PC-3 (cell line): ENCODE measurements around the gene FAM219B. TPM values are rescaled to one million over a fixed set of nuclear protein-coding genes. Genes with fewer than 3 reads are reported as not detected.

Source experiments
- ATAC-seq: fragments of 200-7000 bp; cut with Tn5 transposase; 2 replicates; pipeline ENCODE4 v1.9.1; 2020; ENCODE audit warnings: mild to moderate bottlenecking, moderate library complexity
- Bru-seq: library from RNA; stranded (reverse); fragments of 400-500 nt; gene quantifications from one replicate; lab custom pipeline; 2021; lab: Mats Ljungman, UMichigan
- BruChase-seq, 2 experiments: library from RNA; stranded (reverse); fragments of 400-500 nt; gene quantifications; one replicate each; lab custom pipeline; 2021; lab: Mats Ljungman, UMichigan
- BruUV-seq: library from RNA; stranded (reverse); fragments of 400-500 nt; replicated peaks from 2 replicates; lab custom pipeline; 2021; lab: Mats Ljungman, UMichigan
- CTCF ChIA-PET: fragments of 300-600 bp; sonication (Branson Sonifier 250); formaldehyde crosslinking; loops from one replicate; lab custom pipeline; 2022; ENCODE audit warnings: antibody characterized with exemption; lab: Charles Lee
- POLR2A ChIA-PET: fragments of 300-600 bp; sonication (Branson Sonifier 250); formaldehyde crosslinking; loops from one replicate; lab custom pipeline; 2022; ENCODE audit warnings: antibody characterized with exemption; ENCODE audit not compliant: unreplicated experiment; lab: Charles Lee
- DNase-seq: peaks from one replicate; pipeline ENCODE4 v3.0.0-alpha.2; 2015
- H2AFZ ChIP-seq: fragments of 300-600 bp; sonication (generic); 2 replicates; pipeline ENCODE4 v1.6.0; 2016; ENCODE audit warnings: antibody characterized with exemption, low read length
- H3F3A ChIP-seq: fragments of 300-600 bp; sonication (generic); one replicate; pipeline ENCODE4 v1.6.0; 2017; ENCODE audit warnings: antibody characterized with exemption, low read length, control low read depth, mild to moderate bottlenecking; ENCODE audit not compliant: unreplicated experiment
- H3K27ac ChIP-seq: fragments of 300-600 bp; sonication (generic); 2 replicates; pipeline ENCODE4 v1.5.1; 2016; ENCODE audit warnings: mild to moderate bottlenecking, low read length
- H3K27me3 ChIP-seq: fragments of 300-600 bp; sonication (generic); 2 replicates; pipeline ENCODE4 v1.6.1; 2016; ENCODE audit warnings: low read length, mixed read lengths
- H3K36me3 ChIP-seq: fragments of 300-600 bp; sonication (generic); 2 replicates; pipeline ENCODE4 v1.6.1; 2016; ENCODE audit warnings: low read depth, mixed run types, low read length, mixed read lengths
- H3K4me1 ChIP-seq: fragments of 300-600 bp; sonication (generic); 2 replicates; pipeline ENCODE4 v1.5.1; 2016; ENCODE audit warnings: low read length; ENCODE audit not compliant: insufficient read depth
- H3K4me2 ChIP-seq: fragments of 300-600 bp; sonication (generic); 2 replicates; pipeline ENCODE4 v1.6.0; 2016; ENCODE audit warnings: low read length
- H3K4me3 ChIP-seq: fragments of 300-600 bp; sonication (generic); 2 replicates; pipeline ENCODE4 v1.5.1; 2016; ENCODE audit warnings: mild to moderate bottlenecking, low read length, mixed read lengths
- H3K79me2 ChIP-seq: fragments of 300-600 bp; sonication (generic); 2 replicates; pipeline ENCODE4 v1.6.1; 2017; ENCODE audit warnings: low read length, mixed read lengths
- H3K9ac ChIP-seq: fragments of 300-600 bp; sonication (generic); 2 replicates; pipeline ENCODE4 v1.6.0; 2016; ENCODE audit warnings: mild to moderate bottlenecking, low read length
- H3K9me2 ChIP-seq: fragments of 300-600 bp; sonication (generic); replicated peaks from 2 replicates; pipeline ENCODE4 v1.6.1; 2016; ENCODE audit warnings: mixed run types, low read length, mixed read lengths
- H3K9me3 ChIP-seq: fragments of 300-600 bp; sonication (generic); 2 replicates; pipeline ENCODE4 v1.6.1; 2016; ENCODE audit warnings: low read length, mixed read lengths
- H4K20me1 ChIP-seq: fragments of 300-600 bp; sonication (generic); 2 replicates; pipeline ENCODE4 v1.6.1; 2016; ENCODE audit warnings: low read length, mixed read lengths
- CTCF ChIP-seq: fragments of 300-600 bp; sonication (generic); conservative IDR thresholded peaks from 2 replicates; pipeline ENCODE4 v1.5.1; 2017; ENCODE audit warnings: antibody characterized with exemption, low read depth, mild to moderate bottlenecking, low read length
- EZH2 ChIP-seq: fragments of 300-600 bp; sonication (generic); IDR thresholded peaks from one replicate; pipeline ENCODE4 v1.6.1; 2017; ENCODE audit warnings: antibody characterized with exemption, mild to moderate bottlenecking, low read length; ENCODE audit not compliant: unreplicated experiment
- EZH2phosphoT487 ChIP-seq: fragments of 300-600 bp; sonication (generic); IDR thresholded peaks from 2 replicates; pipeline ENCODE4 v1.6.1; 2018; ENCODE audit warnings: mild to moderate bottlenecking, antibody characterized with exemption, low read length, borderline replicate concordance
- intact Hi-C: fragments of 100-400 bp; cut with micrococcal nuclease; formaldehyde crosslinking; loops from 2 replicates; pipeline ENCODE4 v1.9.0; 2023
- long read RNA-seq: library from polyadenylated mRNA; unstranded; transcript quantifications from one replicate; pipeline ENCODE4 v2.0.0, GENCODE V29; 2021; ENCODE audit not compliant: unreplicated experiment
- total RNA-seq: library from RNA; depleted of rRNA; stranded (reverse); fragments of >200 nt; gene quantifications from 2 replicates; pipeline ENCODE4 v1.2.3, GENCODE V29; 2014; rRNA removed

FAM219B gene
- 23.8 and 24.3 TPM in 2 replicates for total RNA-seq
- percentile 78 among the genes with signal in this experiment for Bru-seq, nascent RNA
- percentile 81 among the genes with signal in this experiment for BruChase-seq, experiment 1, labeled RNA remaining after a 6-hour chase
- percentile 85 among the genes with signal in this experiment for BruChase-seq, experiment 2, labeled RNA remaining after a 2-hour chase
- long read RNA-seq, transcript FAM219B-201 (5 exons, 3,550 nt): major isoform, 32 of 97 reads
- long read RNA-seq, transcript FAM219B-202 (5 exons, 587 nt): minor isoform, 9 of 97 reads
- long read RNA-seq, transcript FAM219B-217 (4 exons, 3,219 nt): minor isoform, 11 of 97 reads
- long read RNA-seq, partial matches to known transcripts: 8 of 97 reads
- long read RNA-seq, other reads (novel, unspliced or antisense): 26 of 97 reads

DNA sequence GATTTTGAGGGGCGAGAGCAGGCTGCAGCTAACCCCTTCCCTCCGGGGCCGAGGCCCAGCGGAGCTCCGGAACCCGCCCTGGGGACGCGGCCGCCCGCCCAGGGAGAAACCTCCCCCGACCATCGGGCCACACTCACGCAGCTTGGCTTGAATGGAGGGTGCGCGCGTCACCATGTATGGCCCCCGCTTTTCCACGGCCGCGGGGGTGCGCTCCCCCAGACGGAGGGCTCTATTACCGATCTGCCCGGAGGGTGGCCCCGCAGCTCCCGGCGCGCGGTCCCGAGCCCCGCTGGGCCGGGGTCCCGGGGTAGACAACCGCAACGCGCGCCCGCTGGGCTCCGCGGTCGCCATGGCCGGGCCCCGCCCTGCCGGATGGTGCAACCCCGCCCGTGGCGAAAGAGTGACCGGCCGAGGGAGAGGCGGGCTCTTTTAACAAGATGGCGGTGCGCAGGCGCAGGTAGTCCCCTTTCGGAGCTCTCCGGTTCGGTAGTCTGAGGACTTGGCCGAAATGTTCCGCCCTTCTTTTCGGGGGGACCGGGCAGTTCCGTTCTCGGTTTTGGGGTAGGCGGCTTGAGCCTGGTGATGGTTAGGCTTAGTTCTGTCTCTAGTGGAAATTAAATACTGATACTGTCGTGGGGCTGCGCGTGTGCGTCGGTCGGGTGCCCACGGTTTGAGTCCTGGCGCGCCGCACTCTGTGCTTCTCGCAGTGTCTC is at the start of gene FAM219B:
Gene FAM219B (minus strand): TSS at position 402 of the 713 bp plus-strand sequence. CDS start 51 bp downstream, at position 351.
- Histone ChIP-seq H3K27ac (peak within 1 kb of the TSS; percentile 58), H3F3A (peaks cover 4% of the 10 kb centered on the region), H3K4me3 (peak within 1 kb of the TSS; percentile 92), H3K36me3 (peaks cover 4% of the 10 kb centered on the region; the same call in 1 of the 2 replicates), H2AFZ (peak within 1 kb of the TSS; percentile 100), H3K9me2 (no peaks in the 10 kb centered on the region), H3K9ac (peak within 1 kb of the TSS; percentile 90), H3K4me2 (peak within 1 kb of the TSS; percentile 86), H3K27me3 (no peaks in the 10 kb centered on the region), H3K9me3 (no peaks in the 10 kb centered on the region), H3K4me1 (peaks cover 23% of the 10 kb centered on the region), H3K79me2 (peaks cover 21% of the 10 kb centered on the region), H4K20me1 (no peaks in the 10 kb centered on the region)
- intact Hi-C loops: loop anchor here (10.0 kb wide), 1 partner anchor 62 kb away; the partner anchor contains the start of gene ULK3
- DNase-seq (peak; percentile 83), ATAC-seq (peak; percentile 86)
- ChIA-PET POLR2A (interaction anchor here (0.6 kb wide), 2 partner anchors 27 to 29 kb away, joined by 3 read pairs; no protein-coding TSS in a partner anchor), CTCF (interaction anchor here (0.6 kb wide), 1 partner anchor 222 kb away, joined by 3 read pairs; no protein-coding TSS in a partner anchor)
- no peak for TF ChIP-seq EZH2phosphoT487
- no peak for TF ChIP-seq CTCF
- TF ChIP-seq EZH2: no peak
- BruUV-seq: no TSS peak

GRCh38 chr15:74955796-74956647 is 49.4 kb upstream of the FAM219B start:
- ChIA-PET CTCF (no interaction called here), POLR2A (no interaction called here)
- BruUV-seq: no TSS peak
- ATAC-seq: peak; percentile 29
- H3K27me3 ChIP-seq: no peaks in the 10 kb centered on the region
- H3K4me2 ChIP-seq: peak overlapping the region; percentile 98
- TF ChIP-seq CTCF (peak; percentile 31; the same call in 1 of the 2 replicates), EZH2phosphoT487 (no peak)
- no peaks in the 10 kb centered on the region for H4K20me1 ChIP-seq
- peak overlapping the region; percentile 78 for H3K4me3 ChIP-seq
- H3K4me1 ChIP-seq: peaks cover 18% of the 10 kb centered on the region; the same call in 1 of the 2 replicates
- DNase-seq: no peak
- H3K36me3 ChIP-seq: no peaks in the 10 kb centered on the region
- H3K27ac ChIP-seq: no peak overlapping the region
- H3K9ac ChIP-seq: peak overlapping the region; percentile 55; the same call in 1 of the 2 replicates
- intact Hi-C loops: no loop called here
- H2AFZ ChIP-seq: peak overlapping the region; percentile 99
- no peaks in the 10 kb centered on the region for H3K9me2 ChIP-seq
- no peaks in the 10 kb centered on the region for H3K9me3 ChIP-seq
- no peaks in the 10 kb centered on the region for H3F3A ChIP-seq
- peaks cover 8% of the 10 kb centered on the region for H3K79me2 ChIP-seq
